T follicular helper cell (primary cell): Measurements from ENCODE around the gene BCL11B.

Experiments used
- DNase-seq: peaks from one replicate; pipeline ENCODE4 v3.0.0-alpha.2; 2020; ENCODE audit warnings: low read depth

The BCL11B gene

GRCh38 chr14:99181804-99182520 lies 90.0 kb downstream of the BCL11B start:
- no peak for DNase-seq

- no peak for DNase-seq
Measured at GRCh38 chr14:99181241-99181640, 90.8 kb downstream of the BCL11B start.

GRCh38 chr14:99179946-99180345 lies 92.1 kb downstream of the BCL11B start:
- no peak for DNase-seq

GRCh38 chr14:99179506-99179905 lies 92.5 kb downstream of the BCL11B start:
- DNase-seq: no peak

- no peak for DNase-seq
Measured at GRCh38 chr14:99177886-99178835, 93.8 kb downstream of the BCL11B start.

GRCh38 chr14:99177046-99177655 lies 94.8 kb downstream of the BCL11B start:
- no peak for DNase-seq

- no peak for DNase-seq
Measured at GRCh38 chr14:99176156-99176945, 95.6 kb downstream of the BCL11B start.

- no peak for DNase-seq
Measured at GRCh38 chr14:99175331-99176155, 96.5 kb downstream of the BCL11B start.

GRCh38 chr14:99174770-99175319 lies 97.2 kb downstream of the BCL11B start:
- no peak for DNase-seq

GRCh38 chr14:99174081-99174769 lies 97.8 kb downstream of the BCL11B start:
- no peak for DNase-seq

- DNase-seq: no peak
Measured at GRCh38 chr14:99173506-99173905, 98.5 kb downstream of the BCL11B start.

GRCh38 chr14:99173086-99173485 lies 98.9 kb downstream of the BCL11B start:
- no peak for DNase-seq

- DNase-seq: no peak
Measured at GRCh38 chr14:99171396-99171795, 100.6 kb downstream of the BCL11B start.

- no peak for DNase-seq
Measured at GRCh38 chr14:99169776-99170356, 102.1 kb downstream of the BCL11B start.

- DNase-seq: no peak
Measured at GRCh38 chr14:99168330-99168729, 103.7 kb downstream of the BCL11B start.

GRCh38 chr14:99166506-99166905 lies 105.5 kb downstream of the BCL11B start:
- no peak for DNase-seq

- no peak for DNase-seq
Measured at GRCh38 chr14:99164712-99165111, 107.3 kb downstream of the BCL11B start.

- DNase-seq: no peak
Measured at GRCh38 chr14:99163446-99163845, 108.6 kb downstream of the BCL11B start.
